8988T (cell line): ENCODE data around the gene PPP1R12C.

ENCODE experiments used
- DNase-seq: peaks from one replicate; pipeline ENCODE4 v3.0.0; 2011

Gene PPP1R12C

DNA sequence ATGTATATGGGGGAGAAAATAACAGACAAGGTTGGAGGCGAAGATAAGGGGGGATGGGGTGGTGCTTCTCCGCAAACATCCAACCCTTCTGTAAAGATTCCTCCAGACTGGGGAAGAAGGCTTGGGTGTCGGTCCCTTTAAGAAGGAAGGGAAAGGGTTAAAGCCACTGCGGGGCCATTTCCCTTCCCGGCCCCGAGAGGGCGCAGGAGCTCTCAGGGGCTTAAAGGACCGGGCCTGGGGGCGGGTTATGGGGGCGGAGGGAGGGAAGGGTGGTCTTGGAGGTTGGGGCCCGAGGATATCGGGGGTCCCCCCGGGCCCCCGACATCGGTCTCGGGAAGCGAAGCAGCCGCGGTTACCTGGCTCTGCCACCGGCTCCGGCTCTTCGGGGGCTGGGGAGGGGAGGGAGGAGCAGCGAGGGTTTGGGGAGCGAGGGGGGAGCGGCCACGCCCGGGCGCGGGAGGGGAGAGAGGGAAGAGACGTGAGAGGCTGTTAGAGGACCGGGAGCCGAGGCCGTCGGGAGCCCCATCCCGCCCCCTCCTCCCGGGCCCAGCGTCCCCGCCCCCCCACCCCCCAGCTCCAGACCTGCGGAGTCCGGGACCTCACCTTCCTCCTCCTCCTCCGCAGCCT lies 28.8 kb upstream of the PPP1R12C start:
- DNase-seq = peak; percentile 53

DNA sequence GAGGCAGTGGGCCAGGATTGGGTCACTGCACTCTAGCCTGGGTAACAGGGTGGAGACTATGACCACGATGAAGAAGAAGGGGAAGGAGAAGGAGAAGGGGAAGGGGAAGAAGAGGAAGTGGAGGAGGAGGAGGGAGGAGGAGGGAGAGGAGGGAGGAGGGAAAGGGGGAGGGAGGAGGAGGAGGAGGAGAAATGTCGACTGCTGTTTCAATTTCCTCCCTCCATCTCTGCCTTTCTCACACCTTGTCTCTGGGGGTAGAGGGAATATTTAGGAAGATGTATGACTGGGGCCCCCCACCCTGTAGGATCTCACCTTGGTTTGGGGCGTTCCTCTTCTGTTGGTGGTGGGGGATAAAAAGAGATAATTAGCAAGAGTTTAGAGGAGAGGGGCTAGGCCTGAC lies 27.8 kb upstream of the PPP1R12C start:
- DNase-seq = no peak

DNA sequence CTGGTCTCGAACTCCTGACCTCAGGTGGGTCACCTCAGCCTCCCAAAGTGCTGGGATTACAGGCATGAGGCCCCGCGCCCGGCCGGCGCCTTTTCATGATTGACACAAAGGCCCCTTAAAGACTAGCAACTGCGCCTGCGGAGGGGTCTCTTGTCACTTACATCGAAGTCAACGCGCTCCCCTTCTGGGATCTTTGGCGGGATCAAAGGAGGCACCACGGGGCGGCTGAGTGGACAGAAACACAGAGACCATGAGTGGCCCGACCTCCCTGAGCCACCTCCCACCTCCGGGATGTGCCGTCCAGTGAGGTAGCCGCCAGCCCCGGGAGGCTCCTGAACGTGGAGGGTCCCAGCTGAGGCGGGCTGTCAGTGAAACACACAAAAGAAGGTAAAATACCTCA lies 24.3 kb upstream of the PPP1R12C start:
- DNase-seq = no peak

DNA sequence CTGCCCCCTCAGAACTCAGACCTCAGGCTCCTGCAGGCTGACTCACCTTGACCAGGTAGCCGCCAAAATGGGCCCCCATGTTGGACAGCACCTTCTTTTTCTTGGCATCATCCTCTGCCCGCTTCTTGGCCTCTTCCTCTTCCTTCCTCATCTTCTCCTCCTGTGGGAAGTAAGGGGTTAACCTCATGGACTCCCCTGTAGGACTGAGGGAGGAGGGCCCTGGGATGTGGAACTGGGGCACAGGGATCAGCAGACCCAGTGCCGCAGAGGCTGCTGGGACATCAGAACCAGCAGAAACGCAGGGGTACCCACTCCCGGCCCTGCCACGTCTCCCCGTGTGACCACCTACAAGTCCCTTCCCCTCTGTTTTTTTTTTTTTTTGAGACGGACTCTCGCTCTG lies 20.5 kb upstream of the PPP1R12C start:
- DNase-seq = no peak

DNA sequence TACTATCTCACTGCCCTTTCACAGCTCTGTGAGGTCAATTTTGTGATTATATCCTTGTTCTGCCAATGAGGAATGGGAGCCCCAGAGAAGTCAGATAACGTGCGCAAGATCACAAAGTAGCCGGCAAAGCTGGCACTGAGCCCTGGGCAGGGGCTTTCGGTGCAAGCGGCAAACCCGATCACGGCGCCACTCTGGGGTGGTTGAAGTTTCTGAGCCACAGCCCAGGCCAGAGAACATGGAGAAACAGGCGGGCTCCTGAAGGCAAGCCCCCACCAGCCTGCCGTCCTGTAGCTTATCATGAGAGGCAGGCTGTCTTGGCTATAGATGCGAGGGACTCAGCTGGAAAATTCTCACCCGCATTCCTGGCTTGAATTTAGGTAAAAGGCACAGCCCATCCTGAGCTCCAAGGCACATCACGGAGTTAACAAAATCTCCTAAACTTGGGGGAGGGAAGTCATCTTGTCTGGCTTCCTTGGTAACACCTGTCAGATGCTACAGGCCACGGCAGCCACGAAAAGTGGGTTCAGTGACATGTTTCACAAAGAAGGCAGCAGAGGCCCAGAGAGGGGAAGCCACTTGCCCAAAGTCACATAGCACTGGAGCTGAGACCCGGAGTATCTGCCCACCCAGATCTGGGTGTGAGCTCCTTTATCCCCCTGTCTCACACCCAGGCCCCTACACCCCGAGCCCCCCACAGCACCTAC lies 19.1 kb upstream of the PPP1R12C start:
- no peak for DNase-seq

DNA sequence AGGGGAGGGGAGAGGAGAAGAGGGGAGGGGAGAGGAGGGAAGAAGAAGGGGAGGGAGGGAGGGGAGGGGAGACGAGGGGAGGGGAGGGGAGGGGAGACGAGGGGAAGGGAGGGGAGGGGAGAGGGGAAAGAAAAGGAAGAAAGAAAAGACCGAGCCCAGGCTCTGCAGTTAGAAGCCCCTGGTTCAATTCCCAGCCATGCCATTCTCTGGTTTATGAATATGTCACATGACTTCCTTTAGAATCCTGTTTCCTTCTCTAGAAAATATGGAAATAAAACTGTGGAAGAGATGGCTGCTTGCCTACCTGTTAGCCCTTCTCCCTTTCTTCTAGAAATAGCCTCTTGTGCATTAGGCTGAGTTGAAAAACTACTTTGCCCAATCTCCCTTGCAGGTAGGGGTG lies 17.3 kb upstream of the PPP1R12C start:
- DNase-seq = no peak

DNA sequence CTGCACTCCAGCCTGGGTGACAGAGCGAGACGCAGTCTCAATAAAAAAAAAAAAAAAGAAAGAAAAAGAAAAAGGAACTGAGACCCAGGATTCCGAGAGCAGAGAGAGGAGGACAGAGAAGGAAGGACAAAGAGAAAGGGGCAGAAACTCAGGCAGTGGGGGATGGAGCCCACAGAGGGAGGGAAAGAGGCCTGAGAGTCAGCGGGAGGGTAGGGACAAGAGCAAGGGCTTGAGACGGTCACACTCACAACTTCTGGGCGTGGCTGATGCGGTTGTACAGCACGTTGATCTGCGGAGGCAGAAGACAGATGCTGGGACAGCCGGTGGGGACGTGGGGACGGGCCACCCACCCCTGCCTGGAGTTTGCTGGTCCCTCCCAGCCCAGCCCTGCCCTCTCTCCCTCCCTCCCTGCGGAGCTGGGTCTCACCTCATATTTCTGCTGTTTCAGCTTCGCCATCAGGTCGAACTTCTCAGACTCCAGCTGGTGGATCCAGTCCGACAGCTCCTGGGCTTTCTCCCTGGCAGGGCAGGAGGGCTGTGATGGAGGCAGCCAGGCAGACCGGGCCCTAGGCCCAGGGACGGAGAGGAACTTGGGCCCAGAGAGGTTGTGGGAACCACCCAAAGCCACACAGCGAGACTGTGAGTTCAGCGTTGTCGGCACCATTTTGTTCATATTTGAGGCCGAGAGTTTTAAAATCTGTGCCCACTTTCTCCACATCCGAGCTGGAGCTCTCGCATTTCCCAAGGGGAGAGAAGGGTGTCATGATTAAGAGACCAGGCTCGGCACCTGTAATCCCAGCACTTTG lies 16.4 kb upstream of the PPP1R12C start:
- DNase-seq = no peak

DNA sequence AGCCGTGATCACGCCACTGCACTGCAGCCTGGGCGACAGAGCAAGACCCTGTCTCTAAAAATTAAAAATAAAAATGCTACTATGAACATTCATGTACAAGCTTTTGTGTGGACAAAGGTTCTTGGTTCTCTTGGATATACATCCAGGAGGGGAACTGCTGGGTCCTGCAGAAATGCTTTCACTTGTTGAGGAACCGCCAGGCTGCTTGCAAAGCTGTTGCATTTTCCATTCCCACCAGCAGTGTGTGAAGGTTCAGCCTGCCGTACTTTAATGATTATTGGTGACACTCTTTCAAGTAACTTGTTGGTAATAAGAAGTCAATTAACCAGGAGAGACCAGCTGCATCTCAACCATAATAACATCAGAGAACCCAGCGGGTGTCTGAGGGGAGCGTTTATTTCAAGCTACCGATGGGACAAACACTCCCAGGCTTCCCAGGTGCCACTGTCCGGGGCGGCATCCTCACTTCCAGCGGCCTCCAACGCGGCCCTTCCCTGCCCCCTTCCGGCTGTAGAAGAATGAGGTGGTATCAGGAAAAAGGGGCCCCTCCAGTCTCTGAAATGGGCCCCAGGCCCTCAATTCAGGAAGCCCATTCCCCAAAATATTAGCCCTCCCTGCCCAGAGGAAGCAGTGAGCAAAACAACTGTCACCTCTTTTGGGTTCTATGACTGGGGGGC lies 15.2 kb upstream of the PPP1R12C start:
- DNase-seq = no peak

DNA sequence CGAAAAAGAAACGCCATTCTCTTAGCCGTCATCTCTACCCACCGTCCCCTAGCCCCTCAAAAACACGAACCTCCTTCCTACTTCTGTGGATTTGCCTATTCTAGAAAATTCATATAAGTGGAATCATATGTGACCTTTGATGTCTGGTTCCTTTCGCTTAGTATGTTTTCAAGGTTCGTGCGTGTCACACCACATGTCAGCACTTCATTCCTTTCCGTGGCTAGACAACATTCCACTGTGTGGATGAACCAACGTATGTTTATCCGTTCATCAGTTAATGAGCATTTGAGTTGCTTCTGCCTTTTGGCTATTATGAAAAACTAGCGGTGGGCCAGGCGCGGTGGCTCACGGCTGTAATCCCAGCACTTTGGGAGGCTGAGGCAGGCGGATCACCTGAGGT lies 14.0 kb upstream of the PPP1R12C start:
- DNase-seq = no peak

DNA sequence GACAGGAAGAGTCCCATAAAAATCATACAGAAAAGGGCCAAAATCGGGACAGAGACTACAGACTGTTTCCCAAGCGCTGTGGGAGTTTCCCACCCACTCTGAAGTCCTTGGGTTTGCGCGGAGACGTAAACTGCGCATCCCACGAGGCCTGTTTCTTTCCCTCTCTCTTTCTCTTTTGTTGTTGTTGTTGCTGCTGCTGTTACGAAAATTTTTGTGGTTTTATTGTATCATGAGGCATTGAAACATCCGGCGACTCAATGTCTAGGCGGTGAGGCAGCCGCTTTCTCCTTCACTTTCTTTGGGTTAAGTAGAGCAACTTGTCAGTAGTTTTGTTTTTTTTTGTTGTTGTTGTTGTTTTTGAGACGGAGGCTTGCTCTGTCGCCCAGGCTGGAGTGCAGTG lies 1.6 kb upstream of the PPP1R12C start:
- DNase-seq = no peak

DNA sequence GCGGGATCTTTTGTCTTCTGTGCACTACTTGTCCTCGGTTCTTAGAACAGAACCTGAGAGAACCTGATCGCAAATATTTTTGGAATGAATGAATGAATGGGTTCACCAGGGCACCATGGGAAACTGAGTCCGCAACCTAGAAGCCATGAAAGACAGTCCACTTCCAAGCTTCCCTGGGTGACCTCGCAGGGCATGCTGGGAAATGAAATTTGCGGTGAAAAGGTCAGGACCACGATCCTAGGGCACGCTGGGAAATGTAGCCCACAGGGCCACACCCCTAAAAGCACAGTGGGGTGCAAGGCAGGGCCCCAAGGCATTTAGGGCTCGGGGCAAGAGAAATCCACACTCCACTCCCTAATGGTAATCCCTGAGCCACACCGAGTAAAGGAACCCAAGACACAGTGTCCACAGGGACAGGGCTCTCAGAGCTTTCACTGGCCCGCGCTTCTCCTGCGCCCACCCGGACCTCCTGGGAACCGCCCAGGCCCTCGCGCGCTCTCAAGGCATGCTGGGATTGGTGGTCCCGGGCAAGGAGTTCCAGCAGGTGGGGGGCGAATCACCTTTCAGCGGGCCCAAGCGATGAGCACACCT lies 1.1 kb upstream of the PPP1R12C start:
- no peak for DNase-seq

DNA sequence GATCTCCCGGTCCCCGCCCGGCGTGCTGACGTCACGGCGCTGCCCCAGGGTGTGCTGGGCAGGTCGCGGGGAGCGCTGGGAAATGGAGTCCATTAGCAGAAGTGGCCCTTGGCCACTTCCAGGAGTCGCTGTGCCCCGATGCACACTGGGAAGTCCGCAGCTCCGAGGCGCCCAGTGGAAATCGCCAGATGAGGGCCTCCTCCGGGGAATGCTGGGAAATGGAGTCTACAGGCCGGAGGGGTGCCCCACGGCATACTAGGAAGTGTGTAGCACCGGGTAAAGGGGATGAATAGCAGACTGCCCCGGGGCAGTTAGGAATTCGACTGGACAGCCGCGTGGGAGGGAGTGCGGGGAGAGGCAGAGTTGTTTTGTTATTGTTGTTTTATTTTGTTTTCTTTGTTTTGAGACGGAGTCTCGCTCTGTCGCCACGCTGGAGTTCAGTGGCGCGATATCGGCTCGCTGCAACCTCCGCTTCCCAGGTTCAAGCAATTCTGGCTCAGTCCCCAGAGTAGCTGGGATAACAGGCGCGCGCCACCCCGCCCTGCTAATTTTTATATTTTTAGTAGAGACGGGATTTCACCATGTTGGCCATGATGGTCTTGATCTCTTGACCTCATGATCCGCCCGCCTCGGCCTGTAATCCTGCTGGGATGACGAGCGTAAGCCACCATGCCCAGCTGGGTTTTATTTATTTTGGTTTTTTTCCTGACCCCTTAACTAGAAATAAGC lies 390 bp upstream of the PPP1R12C start:
- DNase-seq = peak; percentile 95

DNA sequence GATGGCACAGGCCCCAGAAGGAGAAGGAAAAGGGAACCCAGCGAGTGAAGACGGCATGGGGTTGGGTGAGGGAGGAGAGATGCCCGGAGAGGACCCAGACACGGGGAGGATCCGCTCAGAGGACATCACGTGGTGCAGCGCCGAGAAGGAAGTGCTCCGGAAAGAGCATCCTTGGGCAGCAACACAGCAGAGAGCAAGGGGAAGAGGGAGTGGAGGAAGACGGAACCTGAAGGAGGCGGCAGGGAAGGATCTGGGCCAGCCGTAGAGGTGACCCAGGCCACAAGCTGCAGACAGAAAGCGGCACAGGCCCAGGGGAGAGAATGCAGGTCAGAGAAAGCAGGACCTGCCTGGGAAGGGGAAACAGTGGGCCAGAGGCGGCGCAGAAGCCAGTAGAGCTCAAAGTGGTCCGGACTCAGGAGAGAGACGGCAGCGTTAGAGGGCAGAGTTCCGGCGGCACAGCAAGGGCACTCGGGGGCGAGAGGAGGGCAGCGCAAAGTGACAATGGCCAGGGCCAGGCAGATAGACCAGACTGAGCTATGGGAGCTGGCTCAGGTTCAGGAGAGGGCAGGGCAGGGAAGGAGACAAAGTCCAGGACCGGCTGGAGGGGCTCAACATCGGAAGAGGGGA lies 1.1 kb downstream of the PPP1R12C start:
- no peak for DNase-seq

DNA sequence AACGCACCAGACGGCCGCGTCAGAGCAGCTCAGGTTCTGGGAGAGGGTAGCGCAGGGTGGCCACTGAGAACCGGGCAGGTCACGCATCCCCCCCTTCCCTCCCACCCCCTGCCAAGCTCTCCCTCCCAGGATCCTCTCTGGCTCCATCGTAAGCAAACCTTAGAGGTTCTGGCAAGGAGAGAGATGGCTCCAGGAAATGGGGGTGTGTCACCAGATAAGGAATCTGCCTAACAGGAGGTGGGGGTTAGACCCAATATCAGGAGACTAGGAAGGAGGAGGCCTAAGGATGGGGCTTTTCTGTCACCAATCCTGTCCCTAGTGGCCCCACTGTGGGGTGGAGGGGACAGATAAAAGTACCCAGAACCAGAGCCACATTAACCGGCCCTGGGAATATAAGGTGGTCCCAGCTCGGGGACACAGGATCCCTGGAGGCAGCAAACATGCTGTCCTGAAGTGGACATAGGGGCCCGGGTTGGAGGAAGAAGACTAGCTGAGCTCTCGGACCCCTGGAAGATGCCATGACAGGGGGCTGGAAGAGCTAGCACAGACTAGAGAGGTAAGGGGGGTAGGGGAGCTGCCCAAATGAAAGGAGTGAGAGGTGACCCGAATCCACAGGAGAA lies 1.9 kb downstream of the PPP1R12C start:
- DNase-seq = no peak

DNA sequence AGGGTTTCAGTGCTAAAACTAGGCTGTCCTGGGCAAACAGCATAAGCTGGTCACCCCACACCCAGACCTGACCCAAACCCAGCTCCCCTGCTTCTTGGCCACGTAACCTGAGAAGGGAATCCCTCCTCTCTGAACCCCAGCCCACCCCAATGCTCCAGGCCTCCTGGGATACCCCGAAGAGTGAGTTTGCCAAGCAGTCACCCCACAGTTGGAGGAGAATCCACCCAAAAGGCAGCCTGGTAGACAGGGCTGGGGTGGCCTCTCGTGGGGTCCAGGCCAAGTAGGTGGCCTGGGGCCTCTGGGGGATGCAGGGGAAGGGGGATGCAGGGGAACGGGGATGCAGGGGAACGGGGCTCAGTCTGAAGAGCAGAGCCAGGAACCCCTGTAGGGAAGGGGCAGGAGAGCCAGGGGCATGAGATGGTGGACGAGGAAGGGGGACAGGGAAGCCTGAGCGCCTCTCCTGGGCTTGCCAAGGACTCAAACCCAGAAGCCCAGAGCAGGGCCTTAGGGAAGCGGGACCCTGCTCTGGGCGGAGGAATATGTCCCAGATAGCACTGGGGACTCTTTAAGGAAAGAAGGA lies 2.8 kb downstream of the PPP1R12C start:
- DNase-seq = no peak

DNA sequence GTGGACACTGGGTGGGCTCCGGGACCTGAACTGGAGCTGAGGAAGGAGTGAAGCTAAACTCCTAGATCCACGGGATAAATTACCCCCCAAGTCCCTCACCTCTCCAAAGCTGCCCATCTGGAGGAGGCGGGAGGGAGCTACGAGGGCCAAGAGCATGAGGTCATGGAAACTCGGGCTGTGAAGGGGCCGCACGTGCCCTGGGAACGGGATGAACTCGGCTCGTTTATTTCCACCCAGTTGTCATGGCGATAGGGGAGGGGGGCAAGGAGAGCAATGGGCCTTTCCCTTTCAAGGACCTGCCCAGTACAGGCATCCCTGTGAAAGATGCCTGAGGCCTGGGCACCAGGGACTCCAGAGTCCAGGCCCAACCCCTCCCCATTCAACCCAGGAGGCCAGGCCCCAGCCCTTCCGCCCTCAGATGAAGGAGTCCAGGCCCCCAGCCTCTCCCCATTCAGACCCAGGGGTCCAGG lies 3.8 kb downstream of the PPP1R12C start:
- DNase-seq = no peak

DNA sequence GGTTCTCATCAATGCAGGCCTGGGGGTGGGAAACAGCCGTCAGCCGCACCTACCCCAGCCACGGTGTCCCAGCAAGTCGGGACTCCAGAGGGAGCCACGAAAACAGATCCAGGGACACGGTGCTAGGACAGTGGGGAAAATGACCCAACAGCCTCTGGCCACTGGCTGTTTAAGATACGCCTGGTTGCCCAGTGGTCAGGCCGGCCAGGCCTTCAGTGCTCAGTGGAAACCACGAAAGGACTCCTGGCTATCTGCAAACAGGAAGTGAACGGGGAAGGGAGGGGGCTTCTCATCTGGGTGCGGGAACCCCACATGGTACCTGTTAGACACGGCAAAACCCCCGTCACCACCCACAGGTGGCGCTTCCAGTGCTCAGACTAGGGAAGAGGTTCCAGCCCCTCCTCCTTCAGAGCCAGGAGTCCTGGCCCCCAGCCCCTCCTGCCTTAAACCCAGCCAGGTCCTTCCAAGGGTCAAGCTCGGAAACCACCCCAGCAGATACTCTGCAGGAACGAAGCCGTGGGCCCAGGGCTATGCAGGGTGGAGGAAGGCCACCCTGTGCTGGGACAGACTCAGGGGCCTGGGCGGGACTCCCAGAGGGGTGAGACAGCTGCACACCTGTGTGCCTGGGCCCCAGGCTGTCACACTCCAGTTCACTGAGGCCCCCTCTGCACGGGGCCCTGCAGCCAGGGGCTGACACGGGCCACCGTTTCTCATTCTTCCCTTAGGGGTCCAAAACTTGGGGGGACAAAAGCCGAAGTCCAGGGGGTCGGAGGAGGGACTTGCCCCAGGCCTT lies 4.5 kb downstream of the PPP1R12C start:
- DNase-seq = no peak

DNA sequence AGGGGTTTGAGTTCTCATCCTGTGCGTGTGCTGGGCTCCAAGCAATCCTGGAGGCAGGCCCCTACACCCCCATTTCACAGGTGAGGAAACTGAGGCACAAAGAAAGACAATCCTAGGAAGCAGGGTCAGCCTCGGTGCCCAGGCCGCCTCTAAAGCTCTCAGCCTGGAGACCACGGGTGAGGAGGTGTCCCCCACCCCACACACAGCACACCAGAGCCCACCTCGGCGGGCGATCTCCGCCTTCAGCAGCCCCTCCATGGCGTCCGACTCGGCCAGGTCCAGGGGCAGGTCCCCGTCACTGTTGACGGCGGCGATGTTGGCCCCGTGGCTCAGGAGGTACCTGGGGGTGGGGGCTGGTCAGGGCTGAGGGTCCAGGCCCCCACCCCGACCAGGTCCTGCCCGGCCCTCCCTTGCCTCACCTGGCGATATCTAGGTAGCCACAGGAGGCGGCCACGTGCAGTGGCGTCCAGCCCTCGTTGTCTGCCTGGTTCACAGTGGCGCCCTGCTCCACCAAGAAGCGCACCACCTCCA lies 5.1 kb downstream of the PPP1R12C start:
- DNase-seq = no peak

DNA sequence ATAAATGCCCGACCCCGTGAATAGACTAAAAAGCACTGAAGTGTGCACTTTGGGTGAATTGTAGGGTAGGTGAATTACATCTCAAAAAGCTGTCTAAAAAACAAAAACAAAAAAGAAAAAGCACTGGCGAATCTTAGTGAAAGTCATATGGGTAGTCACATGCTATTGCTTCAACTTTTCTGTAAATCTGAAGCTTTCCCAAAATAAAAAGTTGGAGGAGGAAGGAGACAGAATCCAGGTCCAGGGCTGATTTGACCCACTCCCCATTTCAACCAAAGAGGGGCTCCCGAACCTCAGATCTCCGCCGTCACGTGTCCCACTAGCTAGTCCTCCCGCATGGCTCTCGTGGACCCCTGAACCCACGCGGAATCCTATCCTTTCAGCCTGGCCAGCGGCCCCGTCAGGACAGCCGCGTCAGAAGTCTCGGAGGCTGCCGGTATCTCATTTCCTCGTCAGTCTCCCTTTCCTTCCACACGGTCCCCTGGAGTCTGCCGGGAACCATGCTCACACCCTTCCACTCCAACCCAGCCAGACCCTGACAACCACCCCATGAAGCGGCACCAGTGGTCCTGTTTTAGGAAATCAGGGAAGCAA lies 6.1 kb downstream of the PPP1R12C start:
- DNase-seq = no peak
